Mammary epithelial cell (primary cell): ENCODE data around the gene MTCL3.

Experiments used
- CTCF ChIP-seq, 2 donors: IDR thresholded peaks in 1 of 2; conservative IDR thresholded peaks in 1 of 2; 2 replicates each; pipeline ENCODE4 v1.5.1; 2011 to 2012; ENCODE audit warnings: inconsistent platforms in 2 of 2, low read length in 2 of 2, mild to moderate bottlenecking in 2 of 2, control low read depth in 1 of 2, low read depth in 1 of 2; ENCODE audit not compliant: insufficient read depth in 1 of 2; ENCODE audit errors: extremely low read depth in 1 of 2
- EZH2 ChIP-seq: IDR thresholded peaks from 2 replicates; pipeline ENCODE4 v1.6.1; 2012; ENCODE audit warnings: low read length, inconsistent platforms, borderline replicate concordance

GRCh38 chr6:127496471-127496870, 22.7 kb downstream of the MTCL3 start:
- peak; percentile 2 to 11 for TF ChIP-seq CTCF (conservative IDR thresholded peaks at IDR 0.05 in 1 of 2, IDR thresholded peaks at IDR 0.05 in 1 of 2; ENCODE audit: extremely low read depth in 1 of 2, insufficient read depth in 1 of 2, low read depth in 1 of 2, low read length in 2 of 2)
- TF ChIP-seq EZH2 = no peak
